K562 (cell line): ENCODE data around the gene PDE4D. TPM values are rescaled to one million over a fixed set of nuclear protein-coding genes. Genes with fewer than 3 reads are reported as not detected.

ENCODE experiments used
- ATAC-seq: fragments of 200-7000 bp; cut with Tn5 transposase; 3 replicates; pipeline ENCODE4 v1.9.1; 2020; ENCODE audit warnings: moderate library complexity
- BruUV-seq: library from RNA; stranded (reverse); fragments of 400-500 nt; replicated peaks from 2 replicates; lab custom pipeline; 2021; lab: Mats Ljungman, UMichigan
- CTCF ChIA-PET: fragments of 300-600 bp; formaldehyde crosslinking; extraction: SDS; loops from one replicate; lab custom pipeline; 2021; ENCODE audit warnings: low intra/inter-chr PET ratio; lab: Yijun Ruan, JAX
- POLR2A ChIA-PET: fragments of 300-600, 350-650 bp; sonication (Branson Sonifier 250); formaldehyde crosslinking; extraction: SDS; loops from one replicate; lab custom pipeline; 2021; ENCODE audit warnings: antibody characterized with exemption, inconsistent platforms; lab: Yijun Ruan, JAX
- DNase-seq, 4 experiments: peaks; one replicate each; pipeline versions ENCODE4 v3.0.0 to v3.0.0-alpha.2; 2011 to 2018; ENCODE audit warnings: low spot score in 3 of 4, mixed read lengths in 3 of 4; ENCODE audit errors: extremely low read depth in 1 of 4
- FAIRE-seq: peaks from 2 replicates; lab custom pipeline; 2011; peaks lifted over from hg19 to GRCh38; lab: Jason Lieb, UNC
- H2AFZ ChIP-seq: 2 replicates; pipeline ENCODE4 v1.6.0; 2011; ENCODE audit warnings: low read depth, low read length, control low read depth, inconsistent platforms
- H3K27ac ChIP-seq: fragments of 200-600 bp; 3 replicates; pipeline ENCODE4 v1.8.0; 2011; ENCODE audit warnings: low read depth, mild to moderate bottlenecking, control low read depth, inconsistent platforms, low read length, moderate library complexity, mixed read lengths; ENCODE audit errors: extremely low read depth
- H3K27me3 ChIP-seq, 2 experiments: fragments of 300-600 bp in 1 of 2; 2 replicates in 1 of 2; 3 replicates in 1 of 2; pipeline versions ENCODE4 v1.6.0 to v1.8.0; 2011; ENCODE audit warnings: inconsistent platforms in 2 of 2, low read length in 2 of 2, mild to moderate bottlenecking in 1 of 2, mixed read lengths in 1 of 2, moderate library complexity in 1 of 2; ENCODE audit not compliant: control insufficient read depth in 2 of 2, insufficient read depth in 2 of 2
- H3K36me3 ChIP-seq: fragments of 300-600 bp; 3 replicates; pipeline ENCODE4 v1.8.0; 2011; ENCODE audit warnings: mild to moderate bottlenecking, low read length, inconsistent platforms; ENCODE audit not compliant: control insufficient read depth, insufficient read depth
- H3K4me1 ChIP-seq, 2 experiments: fragments of 200-600 bp in 1 of 2; replicated peaks in 1 of 2; 2 replicates in 1 of 2; 3 replicates in 1 of 2; pipeline versions ENCODE4 v1.5.1 to v1.8.0; 2011; ENCODE audit warnings: inconsistent platforms in 2 of 2, low read length in 2 of 2, mild to moderate bottlenecking in 1 of 2, mixed read lengths in 1 of 2, moderate library complexity in 1 of 2; ENCODE audit not compliant: control insufficient read depth in 2 of 2, insufficient read depth in 2 of 2
- H3K4me2 ChIP-seq: 2 replicates; pipeline ENCODE4 v1.6.1; 2011; ENCODE audit warnings: low read length, control low read depth, inconsistent platforms, mixed read lengths; ENCODE audit not compliant: insufficient read depth
- H3K4me3 ChIP-seq: fragments of 200-600 bp; sonication (generic), shearing (Covaris generic); 2 replicates; pipeline ENCODE4 v1.5.1; 2016; ENCODE audit warnings: control low read depth, inconsistent platforms
- H3K79me2 ChIP-seq: fragments of 200-600 bp; 3 replicates; pipeline ENCODE4 v1.8.0; 2011; ENCODE audit warnings: low read length, inconsistent platforms; ENCODE audit not compliant: control insufficient read depth, insufficient read depth
- H3K9ac ChIP-seq, 2 experiments: 2 replicates each; pipeline versions ENCODE4 v1.6.0 to v1.6.1; 2011; ENCODE audit warnings: low read depth in 2 of 2, low read length in 2 of 2, control low read depth in 1 of 2, inconsistent platforms in 1 of 2, mild to moderate bottlenecking in 1 of 2, mixed read lengths in 1 of 2; ENCODE audit not compliant: insufficient read depth in 1 of 2
- H3K9me1 ChIP-seq: one replicate; pipeline ENCODE4 v1.6.0; 2011; ENCODE audit warnings: inconsistent platforms, mild to moderate bottlenecking, low read length, moderate library complexity; ENCODE audit not compliant: control insufficient read depth, insufficient read depth
- H3K9me3 ChIP-seq: replicated peaks from 2 replicates; pipeline ENCODE4 v1.5.1; 2011; ENCODE audit warnings: low read depth, low read length, inconsistent platforms; ENCODE audit not compliant: control insufficient read depth, insufficient read depth
- H4K20me1 ChIP-seq: replicated peaks from 2 replicates; pipeline ENCODE4 v1.6.1; 2011; ENCODE audit warnings: low read length, inconsistent platforms, mixed read lengths; ENCODE audit not compliant: control insufficient read depth, insufficient read depth
- ATF7 ChIP-seq: fragments of 450-650 bp; IDR thresholded peaks from 2 replicates; pipeline ENCODE4 v1.7.1; 2014; ENCODE audit warnings: mild to moderate bottlenecking, moderate library complexity
- BRF1 ChIP-seq: IDR thresholded peaks from 3 replicates; pipeline ENCODE4 v1.6.1; 2011; ENCODE audit warnings: borderline replicate concordance, mild to moderate bottlenecking; ENCODE audit not compliant: insufficient read length; ENCODE audit errors: extremely low read depth
- CTCFL ChIP-seq: IDR thresholded peaks from 2 replicates; pipeline ENCODE4 v1.6.1; 2011; ENCODE audit warnings: borderline replicate concordance, low read depth, mild to moderate bottlenecking, moderate library complexity, low read length; ENCODE audit not compliant: insufficient read depth, poor library complexity, severe bottlenecking
- CXXC5 ChIP-seq: fragments of 250-450 bp; sonication (Bioruptor Pico); IDR thresholded peaks from 2 replicates; pipeline ENCODE4 v1.8.0; 2022; ENCODE audit warnings: inconsistent platforms, mild to moderate bottlenecking, moderate library complexity
- FOXP1 ChIP-seq: sonication (generic); formaldehyde crosslinking; IDR thresholded peaks from 2 replicates; pipeline ENCODE4 v1.8.0; 2022; ENCODE audit warnings: mild to moderate bottlenecking, missing genetic modification reagents
- GABPA ChIP-seq: fragments of 200-800 bp; sonication (Bioruptor generic); conservative IDR thresholded peaks from 2 replicates; pipeline ENCODE4 v1.6.1; 2016; ENCODE audit warnings: low read depth, missing genetic modification characterization, missing compliant biosample characterization
- MBD2 ChIP-seq: sonication (generic); IDR thresholded peaks from 2 replicates; pipeline ENCODE4 v1.6.1; 2016; ENCODE audit warnings: low read depth, borderline replicate concordance
- MXI1 ChIP-seq: IDR thresholded peaks from 2 replicates; pipeline ENCODE4 v1.6.1; 2011; ENCODE audit warnings: low read depth, mild to moderate bottlenecking, improper control_type of control experiment, low read length
- NCOR1 ChIP-seq: fragments of 450-650 bp; IDR thresholded peaks from 2 replicates; pipeline ENCODE4 v1.6.1; 2016; ENCODE audit warnings: mild to moderate bottlenecking, moderate library complexity
- PREB ChIP-seq: sonication (generic); formaldehyde crosslinking; IDR thresholded peaks from 2 replicates; pipeline ENCODE4 v1.8.1; 2023; ENCODE audit warnings: mild to moderate bottlenecking, missing genetic modification reagents
- TAF9B ChIP-seq: fragments of 450-650 bp; IDR thresholded peaks from 2 replicates; pipeline ENCODE4 v1.6.1; 2018; ENCODE audit warnings: mild to moderate bottlenecking; ENCODE audit not compliant: partially characterized antibody
- TGIF2 ChIP-seq: sonication (generic); formaldehyde crosslinking; IDR thresholded peaks from 2 replicates; pipeline ENCODE4 v1.8.1; 2022; ENCODE audit warnings: mild to moderate bottlenecking, missing genetic modification reagents, moderate library complexity
- ZBTB1 ChIP-seq: sonication (generic); formaldehyde crosslinking; IDR thresholded peaks from 2 replicates; pipeline ENCODE4 v1.8.1; 2023; ENCODE audit warnings: missing genetic modification reagents, low read depth, mild to moderate bottlenecking, borderline replicate concordance
- ZKSCAN3 ChIP-seq: fragments of 250-450 bp; sonication (Bioruptor Pico); IDR thresholded peaks from 2 replicates; pipeline ENCODE4 v1.4.0; 2020
- ZNF609 ChIP-seq: sonication (generic); formaldehyde crosslinking; IDR thresholded peaks from 2 replicates; pipeline ENCODE4 v1.8.1; 2023; ENCODE audit warnings: missing genetic modification reagents, mild to moderate bottlenecking, borderline replicate concordance
- ZNF764 ChIP-seq: fragments of 250-450 bp; sonication (Bioruptor Pico); IDR thresholded peaks from 2 replicates; pipeline ENCODE4 v1.4.0; 2020; ENCODE audit warnings: low read depth, mild to moderate bottlenecking, moderate library complexity
- WGBS: fragments of 100-300 bp; shearing (Covaris generic); methylation state at CpG from one replicate; pipeline ENCODE4 v1.1.6; 2016; ENCODE audit warnings: low coverage, mixed read lengths; ENCODE audit not compliant: insufficient coverage; ENCODE audit errors: missing lambda C conversion rate; 5-methylcytosine and 5-hydroxymethylcytosine counted together
- in situ Hi-C: fragments of 300-500 bp; cut with MboI; formaldehyde crosslinking; loops from 4 replicates; pipeline ENCODE4 v1.15.0; 2018; ENCODE audit warnings: inconsistent platforms, mixed read lengths
- intact Hi-C: fragments of 100-400 bp; cut with micrococcal nuclease; formaldehyde crosslinking; loops from 2 replicates; pipeline ENCODE4 v1.14.2; 2022
- polyA plus RNA-seq, 8 experiments: library from polyadenylated mRNA; depleted of rRNA in 4 of 8; stranded (reverse) in 5 of 8; unstranded in 3 of 8; fragments of >200 nt; fragmentation: Nextera tagmentation in 2 of 8; fragmentation: Illumina TruSeq in 1 of 8; extraction: Ambion mirVana in 2 of 8; extraction: Trizol in 1 of 8; gene quantifications; 2 replicates each; pipeline versions ENCODE4 v1.2.1 to v1.2.3, GENCODE V29; 2011 to 2014; ENCODE audit warnings: inconsistent platforms in 1 of 8, missing spikeins in 1 of 8
- total RNA-seq, 7 experiments: library from RNA; depleted of rRNA in 6 of 7; stranded (reverse); fragments of >200 nt in 6 of 7; fragmentation: Illumina TruSeq in 2 of 7; extraction: Trizol in 2 of 7; gene quantifications; 2 replicates each; pipeline versions ENCODE4 v1.2.1 to v1.2.3, GENCODE V29; 2011 to 2021; ENCODE audit warnings: low replicate concordance in 1 of 7

The PDE4D gene
- total and polyA plus RNA-seq, 9 of the 15 experiments (the other 6 are each of a cell fraction or from before 2014, with no cell fraction given), result 0.04 to 0.46 (median 0.13) TPM

GRCh38 chr5:59716966-59717500 is 176.5 kb downstream of the PDE4D start:
- WGBS, result 0% methylated on average over 1 of the region's 1 CpG
- no peaks in the 10 kb centered on the region for H4K20me1 ChIP-seq
- no peaks in the 10 kb centered on the region for H3K79me2 ChIP-seq
- H3K4me1 ChIP-seq, result no peaks in the 10 kb centered on the region
- H3K4me3 ChIP-seq, result no peak overlapping the region
- H3K27ac ChIP-seq, result no peak overlapping the region
- no peaks in the 10 kb centered on the region for H3K27me3 ChIP-seq
- intact Hi-C loops (no loop called here), in situ Hi-C loops (no loop called here)
- no peak overlapping the region for H3K9ac ChIP-seq
- no peaks in the 10 kb centered on the region for H3K9me1 ChIP-seq
- ChIA-PET POLR2A (no interaction called here), CTCF (no interaction called here)
- FAIRE-seq (no peak), ATAC-seq (no peak), DNase-seq (no peak)
- H3K9me3 ChIP-seq, result peaks cover 4% of the 10 kb centered on the region
- no peak overlapping the region for H3K4me2 ChIP-seq
- no peaks in the 10 kb centered on the region for H3K36me3 ChIP-seq
- BruUV-seq, result no TSS peak
- H2AFZ ChIP-seq, result no peak overlapping the region
- no peak for TF ChIP-seq GABPA (tag)
- TF ChIP-seq ATF7, result no peak
- no peak for TF ChIP-seq MBD2
- no peak for TF ChIP-seq CTCFL
- TF ChIP-seq PREB (CRISPR knock-in tag), result no peak
- TF ChIP-seq ZKSCAN3, result no peak
- no peak for TF ChIP-seq BRF1
- TF ChIP-seq TGIF2 (CRISPR knock-in tag), result no peak
- no peak for TF ChIP-seq MXI1
- TF ChIP-seq ZNF764 (CRISPR knock-in tag), result no peak
- no peak for TF ChIP-seq FOXP1 (CRISPR knock-in tag)
- no peak for TF ChIP-seq NCOR1
- no peak for TF ChIP-seq TAF9B
- TF ChIP-seq ZBTB1 (CRISPR knock-in tag), result no peak
- no peak for TF ChIP-seq CXXC5 (CRISPR knock-in tag)
- TF ChIP-seq ZNF609, result no peak
